ENCODE data around the gene ACADVL. TPM values are rescaled to one million over a fixed set of nuclear protein-coding genes. Genes with fewer than 3 reads are reported as not detected.

Gene ACADVL
- total RNA-seq, 1 donor from 2014 or later = 119 TPM

GRCh38 chr17:7216242-7217112 lies 3.3 kb upstream of the ACADVL start:
- H3K9me3 ChIP-seq (ENCODE audit: control insufficient read depth in 3 of 3, low read length in 3 of 3) = no peaks in the 10 kb centered on the region
- H3K4me3 ChIP-seq (ENCODE audit: low read length in 3 of 3) = peak overlapping the region in 2 of 3 donors; percentile 22 to 38
- H3K27ac ChIP-seq (ENCODE audit: low read depth, low read length) = peak overlapping the region; percentile 26
- peaks cover 61 to 67% (median 63%) of the 10 kb centered on the region in 3 donors for H3K4me1 ChIP-seq (ENCODE audit: control insufficient read depth in 3 of 3, insufficient read depth in 3 of 3, low read length in 3 of 3)
- peaks cover 0 to 11% (median 4%) of the 10 kb centered on the region in 3 donors for H3K27me3 ChIP-seq (ENCODE audit: control insufficient read depth in 3 of 3, insufficient read depth in 3 of 3, low read length in 3 of 3)
- peaks cover 6 to 12% (median 8%) of the 10 kb centered on the region in 3 donors for H3K36me3 ChIP-seq (ENCODE audit: control insufficient read depth in 3 of 3, insufficient read depth in 3 of 3, low read length in 3 of 3)
- H3K9ac ChIP-seq (ENCODE audit: low read depth in 1 of 3, low read length in 3 of 3) = peak overlapping the region; percentile 40 to 61 (median 41)

GRCh38 chr17:7217113-7217987 lies 2.4 kb upstream of the ACADVL start:
- Histone ChIP-seq H3K4me1 (ENCODE audit: control insufficient read depth in 3 of 3, insufficient read depth in 3 of 3, low read length in 3 of 3) (peaks cover 70 to 71% (median 70%) of the 10 kb centered on the region in 3 donors), H3K36me3 (ENCODE audit: control insufficient read depth in 3 of 3, insufficient read depth in 3 of 3, low read length in 3 of 3) (peaks cover 14 to 21% (median 17%) of the 10 kb centered on the region in 3 donors), H3K27ac (ENCODE audit: low read depth, low read length) (peak overlapping the region; percentile 28), H3K9me3 (ENCODE audit: control insufficient read depth in 3 of 3, low read length in 3 of 3) (no peaks in the 10 kb centered on the region), H3K27me3 (ENCODE audit: control insufficient read depth in 3 of 3, insufficient read depth in 3 of 3, low read length in 3 of 3) (peaks cover 0 to 6% (median 0%) of the 10 kb centered on the region in 3 donors), H3K4me3 (ENCODE audit: low read length in 3 of 3) (peak overlapping the region; percentile 55 to 73 (median 66)), H3K9ac (ENCODE audit: low read depth in 1 of 3, low read length in 3 of 3) (peak overlapping the region; percentile 60 to 78 (median 72))

GRCh38 chr17:7218166-7218565 lies 1.6 kb upstream of the ACADVL start:
- H3K36me3 ChIP-seq (ENCODE audit: control insufficient read depth in 3 of 3, insufficient read depth in 3 of 3, low read length in 3 of 3) = peaks cover 21 to 29% (median 25%) of the 10 kb centered on the region in 3 donors
- no peaks in the 10 kb centered on the region for H3K9me3 ChIP-seq (ENCODE audit: control insufficient read depth in 3 of 3, low read length in 3 of 3)
- peaks cover 0 to 6% (median 0%) of the 10 kb centered on the region in 3 donors for H3K27me3 ChIP-seq (ENCODE audit: control insufficient read depth in 3 of 3, insufficient read depth in 3 of 3, low read length in 3 of 3)
- peak overlapping the region; percentile 55 to 73 (median 66) for H3K4me3 ChIP-seq (ENCODE audit: low read length in 3 of 3)
- peak overlapping the region; percentile 28 for H3K27ac ChIP-seq (ENCODE audit: low read depth, low read length)
- H3K9ac ChIP-seq (ENCODE audit: low read depth in 1 of 3, low read length in 3 of 3) = peak overlapping the region; percentile 60 to 78 (median 72)
- H3K4me1 ChIP-seq (ENCODE audit: control insufficient read depth in 3 of 3, insufficient read depth in 3 of 3, low read length in 3 of 3) = peaks cover 78 to 79% (median 78%) of the 10 kb centered on the region in 3 donors

GRCh38 chr17:7218758-7219157 lies 980 bp upstream of the ACADVL start:
- Histone ChIP-seq H3K36me3 (ENCODE audit: control insufficient read depth in 3 of 3, insufficient read depth in 3 of 3, low read length in 3 of 3) (peaks cover 27 to 35% (median 31%) of the 10 kb centered on the region in 3 donors), H3K27me3 (ENCODE audit: control insufficient read depth in 3 of 3, insufficient read depth in 3 of 3, low read length in 3 of 3) (peaks cover 0 to 3% (median 0%) of the 10 kb centered on the region in 3 donors), H3K9me3 (ENCODE audit: control insufficient read depth in 3 of 3, low read length in 3 of 3) (no peaks in the 10 kb centered on the region), H3K4me1 (ENCODE audit: control insufficient read depth in 3 of 3, insufficient read depth in 3 of 3, low read length in 3 of 3) (peaks cover 81 to 84% (median 81%) of the 10 kb centered on the region in 3 donors), H3K9ac (ENCODE audit: low read depth in 1 of 3, low read length in 3 of 3) (peak overlapping the region; percentile 89 to 96 (median 92)), H3K27ac (ENCODE audit: low read depth, low read length) (peak overlapping the region; percentile 95), H3K4me3 (ENCODE audit: low read length in 3 of 3) (peak overlapping the region in 2 of 3 donors; percentile 78 to 92)

GRCh38 chr17:7219229-7219811 lies 418 bp upstream of the ACADVL start:
- Histone ChIP-seq H3K9ac (ENCODE audit: low read depth in 1 of 3, low read length in 3 of 3) (peak overlapping the region; percentile 89 to 96 (median 92)), H3K4me3 (ENCODE audit: low read length in 3 of 3) (peak overlapping the region; percentile 78 to 92 (median 86)), H3K4me1 (ENCODE audit: control insufficient read depth in 3 of 3, insufficient read depth in 3 of 3, low read length in 3 of 3) (peaks cover 81 to 85% (median 81%) of the 10 kb centered on the region in 3 donors), H3K36me3 (ENCODE audit: control insufficient read depth in 3 of 3, insufficient read depth in 3 of 3, low read length in 3 of 3) (peaks cover 33 to 41% (median 37%) of the 10 kb centered on the region in 3 donors), H3K27ac (ENCODE audit: low read depth, low read length) (peak overlapping the region; percentile 95), H3K9me3 (ENCODE audit: control insufficient read depth in 3 of 3, low read length in 3 of 3) (no peaks in the 10 kb centered on the region), H3K27me3 (ENCODE audit: control insufficient read depth in 3 of 3, insufficient read depth in 3 of 3, low read length in 3 of 3) (no peaks in the 10 kb centered on the region)

- peak overlapping the region; percentile 89 to 96 (median 92) for H3K9ac ChIP-seq (ENCODE audit: low read depth in 1 of 3, low read length in 3 of 3)
- no peaks in the 10 kb centered on the region for H3K9me3 ChIP-seq (ENCODE audit: control insufficient read depth in 3 of 3, low read length in 3 of 3)
- peaks cover 73 to 76% (median 75%) of the 10 kb centered on the region in 3 donors for H3K4me1 ChIP-seq (ENCODE audit: control insufficient read depth in 3 of 3, insufficient read depth in 3 of 3, low read length in 3 of 3)
- no peaks in the 10 kb centered on the region for H3K27me3 ChIP-seq (ENCODE audit: control insufficient read depth in 3 of 3, insufficient read depth in 3 of 3, low read length in 3 of 3)
- H3K4me3 ChIP-seq (ENCODE audit: low read length in 3 of 3) = peak overlapping the region; percentile 78 to 92 (median 86)
- peaks cover 45 to 52% (median 48%) of the 10 kb centered on the region in 3 donors for H3K36me3 ChIP-seq (ENCODE audit: control insufficient read depth in 3 of 3, insufficient read depth in 3 of 3, low read length in 3 of 3)
- peak overlapping the region; percentile 95 for H3K27ac ChIP-seq (ENCODE audit: low read depth, low read length)
Observed at GRCh38 chr17:7220593-7221277, 997 bp downstream of the ACADVL start.

GRCh38 chr17:7221278-7222092 lies 1.7 kb downstream of the ACADVL start:
- Histone ChIP-seq H3K27me3 (ENCODE audit: control insufficient read depth in 3 of 3, insufficient read depth in 3 of 3, low read length in 3 of 3) (no peaks in the 10 kb centered on the region), H3K9me3 (ENCODE audit: control insufficient read depth in 3 of 3, low read length in 3 of 3) (no peaks in the 10 kb centered on the region), H3K27ac (ENCODE audit: low read depth, low read length) (peak overlapping the region; percentile 95), H3K9ac (ENCODE audit: low read depth in 1 of 3, low read length in 3 of 3) (peak overlapping the region; percentile 29 to 96 (median 92)), H3K36me3 (ENCODE audit: control insufficient read depth in 3 of 3, insufficient read depth in 3 of 3, low read length in 3 of 3) (peaks cover 49 to 58% (median 55%) of the 10 kb centered on the region in 3 donors), H3K4me3 (ENCODE audit: low read length in 3 of 3) (peak overlapping the region; percentile 78 to 92 (median 86)), H3K4me1 (ENCODE audit: control insufficient read depth in 3 of 3, insufficient read depth in 3 of 3, low read length in 3 of 3) (peaks cover 67 to 69% (median 68%) of the 10 kb centered on the region in 3 donors)

GRCh38 chr17:7222093-7222971 lies 2.6 kb downstream of the ACADVL start:
- Histone ChIP-seq H3K9ac (ENCODE audit: low read depth in 1 of 3, low read length in 3 of 3) (peak overlapping the region in 1 of 3 donors; percentile 96), H3K27ac (ENCODE audit: low read depth, low read length) (peak overlapping the region; percentile 16), H3K36me3 (ENCODE audit: control insufficient read depth in 3 of 3, insufficient read depth in 3 of 3, low read length in 3 of 3) (peaks cover 57 to 67% (median 64%) of the 10 kb centered on the region in 3 donors)

More at GRCh38 chr17:7222093-7222971, 2.6 kb downstream of the ACADVL start:
- Histone ChIP-seq H3K9me3 (ENCODE audit: control insufficient read depth in 3 of 3, low read length in 3 of 3) (no peaks in the 10 kb centered on the region), H3K4me1 (ENCODE audit: control insufficient read depth in 3 of 3, insufficient read depth in 3 of 3, low read length in 3 of 3) (peaks cover 62 to 67% (median 64%) of the 10 kb centered on the region in 3 donors), H3K4me3 (ENCODE audit: low read length in 3 of 3) (peak overlapping the region in 1 of 3 donors; percentile 29), H3K27me3 (ENCODE audit: control insufficient read depth in 3 of 3, insufficient read depth in 3 of 3, low read length in 3 of 3) (no peaks in the 10 kb centered on the region)
